Small intestine (tissue), 7 donors: Measurements from ENCODE around the gene KIF2A. TPM values are rescaled to one million over a fixed set of nuclear protein-coding genes. Genes with fewer than 3 reads are reported as not detected.
A peak's percentile ranks its signal among the peaks of the same experiment; 100 is the strongest.

Source experiments
- DNase-seq, 2 donors: peaks; one replicate each; pipeline versions ENCODE4 v3.0.0 to v3.0.0-alpha.2; 2013
- FAIRE-seq: peaks from 2 replicates; lab custom pipeline; 2012; peaks lifted over from hg19 to GRCh38; lab: Jason Lieb, UNC
- H3K27ac ChIP-seq, 3 donors: one replicate each; pipeline ENCODE4 v1.5.1; 2013; ENCODE audit warnings: low read length in 2 of 3, mild to moderate bottlenecking in 2 of 3, control low read depth in 1 of 3, inconsistent platforms in 1 of 3, low read depth in 1 of 3, moderate library complexity in 1 of 3
- H3K27me3 ChIP-seq, 3 donors: one replicate each; pipeline ENCODE4 v1.6.1; 2013; ENCODE audit warnings: low read length in 3 of 3, inconsistent platforms in 1 of 3; ENCODE audit not compliant: control insufficient read depth in 3 of 3, insufficient read depth in 3 of 3
- H3K36me3 ChIP-seq, 3 donors: one replicate each; pipeline ENCODE4 v1.6.1; 2013; ENCODE audit warnings: low read length in 3 of 3, inconsistent platforms in 1 of 3, low read depth in 1 of 3, mild to moderate bottlenecking in 1 of 3, moderate library complexity in 1 of 3; ENCODE audit not compliant: control insufficient read depth in 3 of 3, insufficient read depth in 2 of 3
- H3K4me1 ChIP-seq, 3 donors: one replicate each; pipeline ENCODE4 v1.6.1; 2013; ENCODE audit warnings: low read length in 2 of 3, inconsistent platforms in 1 of 3, low read depth in 1 of 3, mild to moderate bottlenecking in 1 of 3, moderate library complexity in 1 of 3; ENCODE audit not compliant: control insufficient read depth in 3 of 3, insufficient read depth in 2 of 3
- H3K4me3 ChIP-seq, 3 donors: one replicate each; pipeline ENCODE4 v1.5.1; 2013; ENCODE audit warnings: low read length in 3 of 3, control low read depth in 1 of 3, inconsistent platforms in 1 of 3, low read depth in 1 of 3, mild to moderate bottlenecking in 1 of 3, moderate library complexity in 1 of 3
- H3K9me3 ChIP-seq, 2 donors: one replicate each; pipeline ENCODE4 v1.6.1; 2013; ENCODE audit warnings: low read depth in 1 of 2, low read length in 1 of 2; ENCODE audit not compliant: control insufficient read depth in 2 of 2, insufficient read depth in 1 of 2
- WGBS, 3 donors: extraction: QIAGEN DNeasy Blood & Tissue Kit; methylation state at CpG; one replicate each; pipeline ENCODE4 v1.1.7; 2013; 5-methylcytosine and 5-hydroxymethylcytosine counted together
- polyA plus RNA-seq, 4 donors: library from polyadenylated mRNA; stranded (reverse) in 3 of 4; unstranded in 1 of 4; fragments of 200-250 nt in 3 of 4; fragments of 120-200 nt in 1 of 4; gene quantifications; one replicate each; pipeline versions ENCODE4 v1.2.1 to v1.2.3, GENCODE V29; 2013
- donor health status: healthy with polysubstance abuse.
- donor health status: control.
- donor health status: control.
- donor health status: Bipolar disorder and iron deficiency.
- donor health status: healthy.

KIF2A gene
- polyA plus RNA-seq, 4 donors, result 10.8 to 34.9 (median 12.9) TPM

DNA sequence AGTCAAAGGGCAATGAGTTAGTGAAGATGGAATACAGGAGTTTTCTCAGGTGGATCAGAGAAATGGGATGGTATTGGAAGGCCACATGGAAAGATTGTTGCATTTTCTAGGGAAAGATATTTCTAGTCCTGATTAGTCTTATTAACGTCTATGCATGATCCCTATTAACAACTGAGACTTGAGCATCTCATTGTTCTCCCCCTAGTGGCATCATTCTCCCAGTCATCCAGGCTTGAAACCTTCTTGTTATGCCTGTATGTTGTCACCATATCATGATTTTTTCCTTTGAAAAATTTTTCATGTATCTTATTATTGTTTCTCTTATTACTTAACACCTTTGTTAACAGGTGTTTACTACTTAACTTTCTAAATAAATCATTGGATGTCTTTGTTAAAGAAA, 34.4 kb downstream of the KIF2A start:
- WGBS, 3 donors, result 0 to 6% (median 0%) methylated on average over 1 of the region's 1 CpG
- DNase-seq (peak; percentile 28 to 32), FAIRE-seq (no peak)
- Histone ChIP-seq H3K27ac (no peak overlapping the region), H3K4me1 (no peaks in the 10 kb centered on the region), H3K9me3 (no peaks in the 10 kb centered on the region), H3K36me3 (peaks cover 0 to 9% (median 0%) of the 10 kb centered on the region in 3 donors), H3K4me3 (no peak overlapping the region), H3K27me3 (no peaks in the 10 kb centered on the region)

DNA sequence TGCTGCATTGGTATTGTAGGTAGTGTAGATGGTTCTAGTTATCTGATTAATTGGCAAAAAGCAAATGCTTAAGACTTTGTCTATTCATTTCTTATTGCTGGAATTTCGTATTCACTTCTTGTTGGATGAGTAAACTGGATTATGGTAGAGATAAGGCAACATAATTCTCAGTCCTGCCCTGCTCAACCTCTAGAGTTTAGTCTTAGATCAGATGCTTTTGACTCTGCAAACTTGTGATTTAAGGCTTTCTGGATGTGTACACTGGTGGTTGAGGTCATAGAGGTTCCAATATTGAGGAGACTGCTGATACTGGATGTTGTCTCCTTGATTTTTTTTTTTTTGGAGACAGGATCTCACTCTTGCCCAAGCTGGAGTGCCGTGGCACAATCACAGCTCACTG, 35.0 kb downstream of the KIF2A start:
- Histone ChIP-seq H3K27me3 (no peaks in the 10 kb centered on the region), H3K4me3 (no peak overlapping the region), H3K27ac (no peak overlapping the region), H3K9me3 (no peaks in the 10 kb centered on the region), H3K4me1 (no peaks in the 10 kb centered on the region), H3K36me3 (peaks cover 0 to 9% (median 0%) of the 10 kb centered on the region in 3 donors)
- DNase-seq (no peak), FAIRE-seq (no peak)
- WGBS, 3 donors, result 95 to 98% (median 98%) methylated on average over 2 of the region's 2 CpGs

- peaks cover 0 to 9% (median 0%) of the 10 kb centered on the region in 3 donors for H3K36me3 ChIP-seq
- DNase-seq, result no peak
- no peaks in the 10 kb centered on the region for H3K9me3 ChIP-seq
- H3K27ac ChIP-seq, result peak overlapping the region in 1 of 3 donors; percentile 27
- WGBS, 3 donors, result 82 to 88% (median 86%) methylated on average over 4 of the region's 4 CpGs
- no peaks in the 10 kb centered on the region for H3K4me1 ChIP-seq
- H3K4me3 ChIP-seq, result no peak overlapping the region
- no peak for FAIRE-seq
- H3K27me3 ChIP-seq, result no peaks in the 10 kb centered on the region
Measured at GRCh38 chr5:62341783-62342475, 35.9 kb downstream of the KIF2A start.

GRCh38 chr5:62342476-62342837, 36.5 kb downstream of the KIF2A start:
- Histone ChIP-seq H3K27me3 (no peaks in the 10 kb centered on the region), H3K36me3 (peaks cover 0 to 9% (median 0%) of the 10 kb centered on the region in 3 donors), H3K27ac (no peak overlapping the region), H3K4me3 (no peak overlapping the region), H3K9me3 (no peaks in the 10 kb centered on the region), H3K4me1 (no peaks in the 10 kb centered on the region)
- FAIRE-seq, result no peak
- 96 to 100% (median 97%) methylated on average over 2 of the region's 2 CpGs for WGBS, 3 donors
- no peak for DNase-seq

- FAIRE-seq, result no peak
- Histone ChIP-seq H3K4me1 (no peaks in the 10 kb centered on the region), H3K4me3 (no peak overlapping the region), H3K36me3 (peaks cover 0 to 9% (median 0%) of the 10 kb centered on the region in 3 donors), H3K27me3 (no peaks in the 10 kb centered on the region), H3K9me3 (no peaks in the 10 kb centered on the region), H3K27ac (no peak overlapping the region)
- DNase-seq, result no peak
- WGBS, 3 donors, result 92 to 96% (median 94%) methylated on average over 1 of the region's 1 CpG
Measured at GRCh38 chr5:62343428-62343827, 37.4 kb downstream of the KIF2A start.

- H3K4me1 ChIP-seq, result no peaks in the 10 kb centered on the region
- 50 to 81% (median 61%) methylated on average over 2 of the region's 2 CpGs for WGBS, 3 donors
- no peak overlapping the region for H3K4me3 ChIP-seq
- FAIRE-seq (no peak), DNase-seq (peak in 1 of 2 donors; percentile 59)
- H3K27me3 ChIP-seq, result no peaks in the 10 kb centered on the region
- no peaks in the 10 kb centered on the region for H3K9me3 ChIP-seq
- no peak overlapping the region for H3K27ac ChIP-seq
- peaks cover 0 to 20% (median 2%) of the 10 kb centered on the region in 3 donors for H3K36me3 ChIP-seq
Measured at GRCh38 chr5:62346748-62347147, 40.7 kb downstream of the KIF2A start.

DNA sequence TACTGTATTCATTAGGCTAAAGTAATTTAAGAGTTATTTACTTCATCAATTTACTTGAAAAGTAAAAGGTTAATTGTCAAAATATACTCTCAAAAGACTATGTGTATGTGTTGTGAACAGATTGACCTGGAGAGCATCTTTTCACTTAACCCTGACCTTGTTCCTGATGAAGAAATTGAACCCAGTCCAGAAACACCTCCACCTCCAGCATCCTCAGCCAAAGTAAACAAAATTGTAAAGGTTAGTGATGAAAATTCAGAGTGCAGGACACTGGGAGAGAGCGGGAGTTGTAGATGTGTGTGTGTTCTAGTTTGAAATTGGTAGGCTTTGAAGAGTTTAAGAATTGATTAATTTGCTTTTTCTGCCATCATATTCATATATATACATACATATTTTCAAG, 41.9 kb downstream of the KIF2A start:
- 91 to 97% (median 97%) methylated on average over 1 of the region's 1 CpG for WGBS, 3 donors
- no peak for FAIRE-seq
- no peak for DNase-seq
- Histone ChIP-seq H3K36me3 (peaks cover 0 to 23% (median 2%) of the 10 kb centered on the region in 3 donors), H3K4me1 (no peaks in the 10 kb centered on the region), H3K4me3 (no peak overlapping the region), H3K9me3 (no peaks in the 10 kb centered on the region), H3K27me3 (no peaks in the 10 kb centered on the region), H3K27ac (no peak overlapping the region)

GRCh38 chr5:62348723-62349481, 42.9 kb downstream of the KIF2A start:
- H3K36me3 ChIP-seq, result peaks cover 0 to 23% (median 2%) of the 10 kb centered on the region in 3 donors

More at GRCh38 chr5:62348723-62349481, 42.9 kb downstream of the KIF2A start:
- Histone ChIP-seq H3K27me3 (no peaks in the 10 kb centered on the region), H3K4me1 (no peaks in the 10 kb centered on the region), H3K27ac (no peak overlapping the region), H3K4me3 (no peak overlapping the region), H3K9me3 (no peaks in the 10 kb centered on the region)
- FAIRE-seq (peak; percentile 64), DNase-seq (no peak)
- 95 to 100% (median 98%) methylated on average over 1 of the region's 1 CpG for WGBS, 3 donors
